ENCODE measurements around the gene AP1M2.

DNA sequence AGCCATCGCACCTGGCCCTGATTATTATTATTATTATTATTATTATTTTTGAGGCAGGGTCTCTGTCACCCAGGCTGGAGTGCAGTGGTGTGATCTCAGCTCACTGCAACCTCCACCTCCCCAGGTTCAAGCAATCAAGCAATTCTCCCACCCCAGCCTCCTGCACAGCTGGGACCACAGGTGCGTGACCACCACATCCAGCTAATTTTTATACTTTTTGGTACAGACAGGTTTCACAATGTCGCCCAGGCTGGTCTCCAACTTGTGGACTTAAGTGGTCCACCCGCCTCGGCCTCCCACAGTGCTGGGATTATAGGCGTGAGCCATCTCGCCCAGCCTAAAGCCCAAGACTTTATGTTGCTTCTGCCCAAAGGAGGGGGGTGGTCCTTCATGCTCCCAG lies 6.0 kb upstream of the AP1M2 start:
- no peak for TF ChIP-seq GATA2 (IDR thresholded peaks at IDR 0.05; ENCODE audit: low read depth, low read length)
- no peak for TF ChIP-seq GATA3 (IDR thresholded peaks at IDR 0.05; ENCODE audit: low read depth, low read length)

Measured in SH-SY5Y (cell line).